NCI-H128 (cell line): ENCODE data around the gene LAMB3.

Experiments
- DNase-seq: peaks from one replicate; lab custom pipeline; 2025; ENCODE audit not compliant: unreplicated experiment; lab: John Stamatoyannopoulos, UW

The LAMB3 gene

DNA sequence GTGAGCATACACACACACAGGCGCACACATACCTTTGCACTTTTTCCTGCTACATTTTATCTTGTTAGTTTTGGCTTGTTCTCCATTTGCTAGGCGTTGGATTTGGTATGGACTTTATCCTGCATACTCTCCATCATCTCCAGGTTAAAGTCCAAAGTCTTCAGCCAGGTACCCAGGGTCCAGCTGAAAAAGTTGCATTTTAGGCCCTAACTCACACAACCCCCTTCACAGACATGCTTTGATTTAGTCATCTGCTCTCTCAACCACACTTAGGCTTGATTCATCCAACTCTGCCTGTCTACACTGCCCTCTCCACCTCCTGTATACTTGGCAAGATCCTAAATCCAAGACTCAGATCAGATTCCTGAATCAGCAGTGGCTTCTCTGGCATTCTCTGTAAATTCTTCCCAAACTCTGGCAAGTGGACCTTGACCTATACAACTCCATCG lies 10.7 kb upstream of the LAMB3 start:
- DNase-seq: no peak

DNA sequence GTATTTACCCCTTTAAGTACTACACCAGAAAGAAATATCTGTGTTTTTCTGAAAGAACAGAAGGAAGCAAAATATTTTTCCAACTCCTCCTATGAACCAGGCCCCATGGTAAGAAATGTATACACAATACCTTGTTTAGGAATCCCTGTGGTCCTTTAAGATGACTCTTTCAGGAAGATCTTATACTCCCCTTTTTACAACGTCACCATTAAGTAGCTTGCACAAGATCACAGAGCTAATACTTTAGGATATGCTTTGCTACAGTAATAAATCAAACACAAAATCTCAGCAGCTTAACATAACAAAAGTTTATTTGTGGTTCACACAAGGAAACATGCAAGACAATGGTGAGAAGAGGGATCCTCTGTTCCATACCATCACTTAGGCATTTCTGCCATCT lies 8.8 kb upstream of the LAMB3 start:
- no peak for DNase-seq

DNA sequence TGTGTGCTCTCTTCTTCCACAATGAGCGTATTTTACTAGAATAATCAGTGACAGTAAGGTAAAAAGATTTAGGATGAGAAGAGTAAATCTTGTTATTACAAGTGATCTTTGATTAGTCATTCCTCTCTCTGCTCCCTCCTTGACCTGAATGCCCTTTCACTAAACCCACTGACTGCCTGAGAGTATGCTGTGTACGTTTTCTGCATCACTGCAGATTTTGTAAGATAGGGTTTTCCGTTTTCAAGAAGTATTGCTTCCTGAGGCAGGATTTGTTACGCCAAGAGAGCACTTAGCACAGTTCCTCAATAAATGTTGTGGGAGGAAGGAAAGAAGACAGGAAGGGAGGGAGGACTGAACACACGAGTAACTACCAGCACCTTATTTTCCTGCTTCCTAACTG lies 7.7 kb upstream of the LAMB3 start:
- DNase-seq: no peak

DNA sequence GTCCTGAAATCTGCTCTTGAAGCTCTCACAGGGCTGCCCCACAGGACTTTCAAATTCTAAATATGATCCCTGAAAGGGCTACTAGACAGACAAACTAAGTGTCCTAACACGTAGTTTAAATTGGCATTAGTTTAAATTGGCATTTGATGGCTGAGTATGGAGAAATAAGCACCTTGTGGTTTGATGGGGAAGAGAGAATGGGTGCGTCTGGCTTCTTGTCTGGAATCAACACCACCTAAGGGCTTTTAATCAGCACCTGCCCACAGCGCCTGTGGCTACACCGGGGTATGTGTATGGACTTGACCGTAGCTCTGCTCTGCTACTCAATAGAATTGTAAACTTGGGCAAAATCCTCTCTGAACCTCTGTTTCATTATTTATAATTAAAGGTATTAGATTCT lies 5.7 kb upstream of the LAMB3 start:
- DNase-seq: no peak

DNA sequence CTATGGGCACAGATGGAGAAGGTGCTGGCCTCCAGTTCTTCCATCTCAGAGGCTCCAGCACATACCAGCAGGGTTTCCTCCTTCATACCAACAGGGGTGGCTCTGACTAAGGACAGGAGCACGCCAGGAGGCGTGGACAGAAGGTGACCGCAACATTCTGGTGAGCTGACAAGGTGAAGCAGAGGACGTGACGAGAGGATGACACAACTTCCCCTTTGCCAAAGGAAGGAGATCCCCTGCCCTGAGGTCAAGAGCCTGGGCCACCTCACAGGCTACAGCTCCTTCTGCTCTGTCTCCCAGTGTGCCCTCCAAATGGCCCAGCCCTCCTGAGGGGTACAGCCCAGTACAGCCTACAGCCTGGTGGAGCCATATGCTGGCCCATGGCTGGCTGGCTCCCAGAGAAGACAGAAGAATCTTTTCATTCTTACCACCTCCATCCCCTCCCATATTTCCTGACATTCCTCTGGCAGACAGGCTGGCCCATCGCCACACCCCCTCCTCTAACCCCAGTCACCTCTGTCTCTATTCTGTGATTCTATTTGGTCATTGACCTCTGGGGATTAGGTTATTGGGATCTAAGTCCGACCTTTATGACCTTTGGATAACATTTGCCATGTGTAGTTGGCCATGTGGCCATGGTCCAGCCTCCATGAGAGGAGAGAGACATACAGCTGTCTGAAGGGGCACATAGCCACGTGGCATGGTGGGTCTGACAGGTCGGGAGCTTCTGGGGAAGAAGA lies 5.1 kb upstream of the LAMB3 start:
- DNase-seq: no peak

DNA sequence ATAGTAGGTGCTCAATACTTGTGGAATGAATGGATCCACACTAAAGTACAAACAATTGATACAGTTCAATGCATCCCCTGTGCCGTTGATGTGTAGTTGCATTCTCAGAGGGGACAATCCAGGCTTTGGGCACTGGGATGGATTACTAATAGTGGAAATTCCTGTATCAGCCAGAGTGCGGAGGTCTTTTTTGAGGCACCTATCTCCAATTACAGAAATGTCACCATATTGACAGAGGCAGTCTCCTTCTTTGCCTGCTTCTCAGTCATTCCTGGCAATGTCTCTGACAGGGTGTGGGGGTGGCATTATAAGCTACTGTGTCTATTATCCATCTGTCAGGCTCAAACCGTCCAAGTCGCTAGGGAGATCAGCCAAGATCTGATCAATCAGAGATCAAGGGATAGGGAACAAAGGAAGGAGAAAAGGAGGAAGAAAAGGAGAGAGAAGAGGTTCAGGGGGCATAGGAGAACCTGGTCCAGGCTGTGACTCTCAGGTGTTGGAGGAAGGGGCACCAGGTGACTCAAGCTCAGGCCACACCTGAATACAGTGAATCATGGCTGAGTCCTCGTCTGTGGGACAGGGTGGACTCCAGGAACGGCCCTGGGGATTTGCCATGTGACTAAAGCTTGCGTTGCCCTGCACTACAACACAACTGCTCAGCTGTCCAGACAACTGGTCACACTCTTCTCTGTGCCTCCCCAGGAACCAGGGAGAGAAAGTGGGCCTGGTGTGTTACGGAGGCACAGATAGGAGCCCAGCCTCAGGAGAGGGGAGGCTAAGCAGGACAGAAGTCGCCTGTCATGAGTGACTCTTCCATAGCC lies 3.4 kb upstream of the LAMB3 start:
- DNase-seq: no peak

DNA sequence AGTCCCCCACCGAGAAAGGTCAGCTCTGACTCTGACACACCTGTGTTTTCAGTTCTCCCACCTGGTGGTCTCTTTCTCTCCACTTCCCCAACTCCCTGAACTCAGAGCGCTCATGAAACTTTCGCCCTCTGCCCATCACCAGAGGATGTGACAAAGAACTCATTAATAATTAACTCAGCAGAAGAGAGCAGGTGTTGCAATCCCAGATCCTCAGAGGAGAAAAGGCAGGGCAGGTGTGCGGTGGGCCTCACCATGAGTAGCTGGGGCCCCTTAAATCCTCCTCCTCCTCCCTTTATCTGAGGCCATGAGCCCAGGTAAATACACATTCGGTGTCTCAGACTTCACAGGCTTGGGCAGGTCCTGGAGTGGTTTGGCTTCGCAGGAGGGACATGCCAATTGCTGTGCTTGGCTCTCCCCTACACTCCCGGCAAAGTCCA lies 1.7 kb upstream of the LAMB3 start:
- no peak for DNase-seq

DNA sequence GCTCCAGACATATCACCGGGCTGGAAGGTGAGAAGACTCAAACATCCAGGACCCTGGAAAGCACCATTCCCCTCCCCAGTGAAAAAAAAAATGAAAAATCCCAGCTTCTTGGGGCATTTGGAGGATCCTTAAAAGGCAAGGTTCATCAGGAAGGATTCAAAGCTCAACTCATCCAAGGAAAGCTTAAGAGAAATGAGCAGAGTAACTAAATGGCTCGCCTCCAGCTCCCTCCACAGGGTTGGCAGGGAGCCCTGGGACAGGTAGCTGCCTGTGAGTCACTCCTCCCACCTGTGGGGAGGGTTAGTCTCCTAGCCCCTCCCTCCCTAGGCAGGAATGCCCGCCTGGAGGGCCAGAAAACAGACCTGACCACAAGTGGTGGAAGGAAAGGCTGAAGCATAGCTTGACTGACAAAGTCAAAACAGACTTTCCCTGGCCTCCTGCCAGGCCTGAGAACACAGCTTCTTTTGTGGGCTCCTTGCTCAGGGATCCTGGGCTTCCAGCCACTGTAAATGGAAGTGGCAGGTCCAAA lies 712 bp upstream of the LAMB3 start:
- peak; percentile 80 for DNase-seq

DNA sequence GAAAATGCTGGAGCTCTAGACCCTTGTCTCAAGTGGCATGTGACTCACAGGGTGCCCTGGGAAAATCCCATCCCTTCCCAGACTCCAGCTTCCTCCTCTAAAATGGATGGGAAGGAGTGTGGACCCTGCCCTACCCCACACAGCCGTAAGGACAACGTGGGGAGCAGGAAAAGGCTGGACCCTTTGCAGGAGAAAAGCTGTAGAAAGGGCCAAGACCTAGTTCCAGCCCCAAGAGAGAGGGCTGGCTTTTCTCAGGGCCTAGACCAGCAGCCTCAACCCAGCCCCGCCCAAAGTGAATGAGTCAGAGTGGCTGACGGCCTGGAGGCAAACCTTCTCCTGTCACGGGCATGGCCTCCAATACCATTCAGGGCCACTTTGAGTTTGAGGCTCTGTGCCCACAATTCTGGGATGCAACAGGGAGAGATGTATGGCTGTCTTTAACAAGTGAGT lies 1.1 kb downstream of the LAMB3 start:
- no peak for DNase-seq

DNA sequence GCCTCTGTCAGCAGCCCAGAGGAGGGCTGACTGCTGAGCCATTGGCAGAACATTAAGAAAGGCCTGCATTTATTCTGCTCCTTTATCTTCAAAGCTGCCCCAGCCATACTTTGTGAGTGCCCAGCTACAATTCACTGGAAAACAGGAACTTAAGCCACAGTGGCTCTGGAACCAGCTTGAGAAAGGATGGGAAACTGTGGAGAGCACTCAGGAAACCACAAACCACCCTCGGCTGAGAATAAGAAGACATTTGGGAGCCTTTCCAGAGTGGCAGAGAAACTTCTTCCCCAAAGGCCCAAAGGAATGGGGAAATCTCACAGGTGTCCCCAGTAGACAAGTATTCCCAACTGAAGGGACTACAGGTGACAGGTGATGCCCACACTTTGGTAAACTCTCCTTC lies 1.8 kb downstream of the LAMB3 start:
- no peak for DNase-seq

DNA sequence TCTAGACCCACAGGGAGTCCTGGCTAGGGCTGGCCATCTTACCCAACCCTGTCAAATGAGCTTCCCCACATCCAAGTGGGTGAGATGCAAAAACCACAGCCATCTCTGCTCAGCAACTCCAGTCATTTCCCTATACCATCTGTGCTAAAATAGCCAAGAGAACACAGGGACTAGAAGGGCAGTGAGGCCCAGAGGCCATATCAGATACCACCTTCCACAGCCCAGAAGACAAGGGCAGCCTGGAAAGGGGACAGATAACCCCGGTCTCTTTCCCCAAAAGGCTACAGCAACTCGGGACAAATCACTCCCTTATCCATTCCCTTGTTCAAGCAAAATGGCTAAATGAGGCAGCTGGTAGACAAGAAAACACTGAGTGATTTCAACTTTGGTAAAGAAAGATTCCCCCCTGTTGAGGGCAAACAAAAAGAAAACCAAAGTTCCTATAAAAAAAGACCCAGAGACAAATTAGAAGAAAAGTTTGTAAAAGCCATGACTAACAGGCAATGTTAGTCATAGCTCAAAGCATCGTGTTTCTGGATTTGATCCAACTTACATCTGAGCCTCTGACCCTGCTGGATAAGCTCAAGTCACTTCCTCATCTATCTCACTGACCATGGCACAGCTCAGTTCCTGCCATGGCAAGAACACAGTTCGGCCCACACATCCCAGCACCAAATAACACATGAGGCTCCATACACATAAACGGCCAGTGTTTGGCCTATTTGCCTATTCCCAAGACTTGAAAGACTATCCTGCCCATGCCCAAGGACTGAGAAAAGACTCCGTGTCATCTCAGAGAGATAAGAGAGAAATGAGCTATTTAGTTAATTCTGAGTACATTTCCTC lies 3.1 kb downstream of the LAMB3 start:
- no peak for DNase-seq

DNA sequence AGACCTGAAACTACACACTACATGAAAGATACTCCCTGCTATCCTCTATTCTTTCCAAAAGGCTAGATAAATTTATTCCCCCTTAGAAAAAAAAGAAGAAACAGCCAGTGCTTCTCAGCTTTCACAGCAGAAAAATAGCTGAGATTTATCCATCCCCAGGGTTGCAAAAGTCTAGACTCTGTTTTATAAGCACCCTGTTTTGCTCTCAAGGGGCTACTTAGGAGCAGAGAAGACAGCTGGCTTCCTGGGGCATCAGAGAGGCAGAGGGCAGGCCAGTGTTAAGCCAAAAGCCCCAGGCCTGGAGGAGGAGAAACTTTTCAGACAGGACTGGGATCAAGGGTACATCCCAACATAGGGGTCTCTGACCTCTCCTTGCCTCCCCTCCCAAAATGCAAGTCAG lies 3.9 kb downstream of the LAMB3 start:
- DNase-seq: no peak

DNA sequence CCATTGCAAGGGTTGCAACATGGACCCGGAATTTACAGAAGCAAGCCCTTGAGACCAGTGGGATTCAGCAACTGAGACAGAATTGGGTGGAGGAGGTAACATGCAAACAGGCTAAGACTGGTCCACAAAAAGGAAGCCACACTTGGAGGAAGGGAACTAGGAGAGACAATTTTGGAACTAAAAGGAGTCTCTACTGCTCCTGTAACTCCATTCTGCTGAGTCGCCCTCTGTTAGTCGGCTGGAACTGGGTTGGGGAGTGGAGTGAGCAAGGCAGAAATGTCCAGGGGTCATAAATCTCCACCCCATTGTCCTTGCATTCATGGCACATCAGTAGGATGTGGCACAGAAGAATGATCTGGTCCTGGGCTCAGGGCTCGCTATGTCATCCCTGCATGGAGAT lies 5.1 kb downstream of the LAMB3 start:
- DNase-seq: no peak

DNA sequence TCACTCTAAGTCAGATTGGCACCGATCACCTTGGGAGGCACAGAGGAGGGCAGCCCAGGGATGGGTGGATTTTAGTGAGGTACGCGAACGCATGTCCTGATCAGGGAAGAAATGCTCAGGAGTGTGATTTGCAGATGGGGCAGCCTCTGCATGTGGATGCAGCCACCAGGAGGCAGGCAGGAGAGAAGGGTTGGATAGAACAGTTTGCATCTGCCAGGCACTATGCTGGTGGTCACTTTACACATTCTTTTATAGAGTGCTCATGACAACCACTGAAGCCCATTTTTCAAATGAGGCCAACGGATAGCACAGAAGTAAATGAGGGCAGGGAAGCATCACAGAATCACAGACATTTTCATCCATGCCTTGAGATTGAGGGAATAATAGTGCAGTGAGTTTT lies 5.7 kb downstream of the LAMB3 start:
- DNase-seq: no peak

DNA sequence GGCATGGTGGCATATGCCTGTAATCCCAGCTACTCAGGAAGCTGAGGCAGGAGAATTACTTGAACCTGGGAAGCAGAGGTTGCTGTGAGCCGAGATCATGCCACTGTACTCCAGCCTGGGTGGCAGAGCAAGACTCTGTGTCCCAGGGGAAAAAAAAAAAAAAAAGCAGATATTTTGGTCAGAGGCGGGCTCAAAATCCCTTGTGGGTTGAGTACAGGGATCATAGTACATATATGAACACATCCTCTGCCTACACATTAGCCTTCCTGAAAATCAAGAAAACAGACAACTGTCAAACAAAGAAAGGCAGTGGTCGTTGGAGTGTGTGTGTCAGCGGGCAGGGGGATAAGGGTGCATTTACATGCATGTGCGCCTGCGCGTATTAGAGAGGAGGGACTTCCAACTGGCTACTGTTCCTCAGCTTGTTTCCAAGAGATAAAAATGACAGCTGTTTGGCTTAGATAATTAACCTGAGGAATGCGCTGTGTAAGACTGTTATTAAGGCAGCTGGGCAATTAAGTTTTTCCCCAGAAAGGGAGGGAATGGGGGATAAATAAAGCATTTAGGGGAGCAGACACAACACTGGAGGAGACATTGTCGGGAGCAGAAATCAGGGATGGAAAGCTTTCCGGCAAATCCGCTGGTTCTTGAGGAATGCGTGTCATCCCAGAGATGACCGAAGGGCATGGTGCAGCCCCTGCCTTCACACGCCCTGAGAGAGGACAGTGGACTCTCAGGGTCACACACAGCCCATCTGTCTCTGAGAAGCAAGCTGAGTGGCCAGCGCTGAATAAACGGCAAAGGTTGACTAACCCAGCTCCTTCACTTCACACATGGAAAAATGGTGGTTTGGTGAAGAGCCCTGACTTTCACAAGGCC lies 6.4 kb downstream of the LAMB3 start:
- no peak for DNase-seq

DNA sequence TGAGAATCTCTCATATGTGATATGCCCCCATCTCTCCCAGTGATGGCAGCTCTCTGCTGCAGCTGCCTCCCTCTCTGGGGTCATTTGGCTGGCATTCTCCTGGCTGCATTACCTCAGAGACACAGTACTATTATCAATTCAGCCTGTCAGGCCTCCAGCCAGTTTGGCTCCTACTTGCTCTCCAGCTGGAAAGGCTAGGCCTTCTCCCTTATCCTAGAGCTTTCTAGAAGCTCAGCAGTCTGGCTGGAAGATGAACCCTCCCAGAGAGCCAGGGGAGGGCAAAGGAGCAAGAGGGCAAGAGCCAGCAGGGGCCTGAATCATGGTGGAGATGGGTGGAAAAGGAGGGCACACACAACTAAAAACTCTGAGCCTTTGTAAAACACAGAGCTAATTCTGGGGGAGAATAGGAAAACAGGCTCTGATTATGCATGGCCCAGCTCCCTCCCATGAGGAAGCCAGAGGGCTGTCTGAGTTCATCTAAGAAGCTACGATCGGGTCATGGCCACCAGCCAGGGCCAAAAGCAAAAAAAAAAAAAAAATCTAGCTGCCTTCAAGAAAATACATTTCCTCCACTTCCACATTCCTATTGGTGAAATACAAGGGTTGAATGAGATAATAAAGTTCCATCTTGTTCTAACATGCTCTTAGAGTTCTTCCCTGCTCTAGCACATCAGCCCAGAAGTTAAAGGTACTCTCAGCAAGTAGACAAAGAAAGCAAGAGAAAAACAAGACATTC lies 8.8 kb downstream of the LAMB3 start:
- no peak for DNase-seq

DNA sequence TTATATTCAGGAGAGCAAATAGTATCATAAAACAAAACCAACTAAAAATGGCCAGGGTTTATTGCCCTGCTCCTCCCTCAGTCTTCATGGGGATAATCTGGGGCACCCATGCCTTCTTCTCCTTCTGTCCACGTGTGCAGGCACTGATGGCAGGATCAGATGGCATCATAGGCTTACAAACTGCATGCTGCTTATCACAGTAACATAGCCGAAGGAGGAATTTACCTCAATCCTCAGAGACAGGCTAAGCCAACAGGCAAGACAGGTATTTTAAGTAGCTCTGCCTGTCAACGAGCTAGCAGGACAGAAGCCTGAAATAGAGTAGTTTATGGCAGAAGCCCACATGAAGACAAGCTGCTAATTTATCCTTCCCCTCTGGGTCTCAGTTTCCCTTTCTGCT lies 9.4 kb downstream of the LAMB3 start:
- no peak for DNase-seq

DNA sequence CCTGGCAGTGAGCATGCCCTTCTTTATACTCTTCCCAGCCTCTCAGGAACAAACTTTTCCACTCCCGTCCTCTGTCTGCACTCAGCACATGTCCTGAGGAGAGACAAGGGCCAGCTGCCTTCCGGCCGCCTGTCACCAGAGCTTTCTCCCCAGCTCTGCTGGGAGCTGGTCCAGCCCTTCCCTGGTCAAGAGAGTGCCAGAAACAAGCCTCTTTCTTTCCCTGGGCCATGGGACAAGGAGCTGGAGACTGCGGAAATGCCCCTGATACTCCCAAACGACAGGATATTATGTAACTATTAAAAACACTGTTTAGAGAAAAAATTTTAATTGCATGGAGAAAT lies 10.4 kb downstream of the LAMB3 start:
- DNase-seq: no peak

DNA sequence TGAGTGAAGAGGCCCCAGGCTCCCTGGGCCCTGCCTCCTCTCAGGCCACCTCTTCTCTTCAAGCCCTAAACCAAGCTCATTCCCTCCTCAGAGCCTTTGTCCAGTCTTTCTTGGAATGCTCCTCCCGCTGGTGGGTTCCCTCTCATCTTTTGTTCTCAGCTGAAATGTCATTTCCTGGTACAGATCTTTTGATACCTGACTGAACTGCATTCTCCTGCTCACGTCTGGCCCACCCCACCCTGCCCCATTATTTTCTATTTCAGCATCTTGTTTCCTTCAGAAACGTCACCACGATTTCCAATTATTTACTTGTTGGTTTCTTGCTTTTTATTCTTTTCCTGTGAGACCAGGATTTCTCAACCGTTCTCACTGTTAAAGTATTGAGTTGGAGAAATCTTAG lies 16.4 kb downstream of the LAMB3 start:
- DNase-seq: no peak
